Ascending aorta (tissue), 2 donors: ENCODE measurements around the gene ZBTB5. TPM values are rescaled to one million over a fixed set of nuclear protein-coding genes. Genes with fewer than 3 reads are reported as not detected.

ENCODE experiments used
- DNase-seq, 2 donors: peaks; one replicate each; pipeline ENCODE4 v3.0.0-alpha.2; 2019; ENCODE audit warnings: low spot score in 2 of 2
- H3K27ac ChIP-seq, 2 donors: fragments of 200-600 bp; sonication (generic); one replicate each; pipeline ENCODE4 v1.5.1; 2016 to 2017; ENCODE audit warnings: mild to moderate bottlenecking in 1 of 2
- H3K27me3 ChIP-seq: fragments of 200-600 bp; sonication (generic); one replicate; pipeline ENCODE4 v1.5.1; 2017
- H3K36me3 ChIP-seq, 2 donors: fragments of 200-600 bp; sonication (generic); one replicate each; pipeline ENCODE4 v1.5.1; 2016
- H3K4me1 ChIP-seq, 2 donors: fragments of 200-600 bp; sonication (generic); one replicate each; pipeline ENCODE4 v1.5.1; 2016 to 2017; ENCODE audit warnings: mild to moderate bottlenecking in 1 of 2
- H3K4me3 ChIP-seq, 2 donors: fragments of 200-600 bp; sonication (generic); one replicate each; pipeline ENCODE4 v1.5.1; 2016 to 2017; ENCODE audit warnings: mild to moderate bottlenecking in 1 of 2
- H3K9me3 ChIP-seq, 2 donors: fragments of 200-600 bp; sonication (generic); one replicate each; pipeline ENCODE4 v1.5.1; 2016
- CTCF ChIP-seq, 3 experiments: fragments of 200-600 bp in 2 of 3; fragments of 450-650 bp in 1 of 3; sonication (generic) in 2 of 3; IDR thresholded peaks; one replicate each; pipeline ENCODE4 v1.5.1; 2016 to 2019; ENCODE audit warnings: antibody characterized with exemption in 3 of 3, mild to moderate bottlenecking in 1 of 3, moderate library complexity in 1 of 3
- intact Hi-C: fragments of 100-400 bp; cut with DNase I; formaldehyde crosslinking; loops from one replicate; pipeline ENCODE4 v1.15.1; 2023
- total RNA-seq: library from RNA; depleted of rRNA; stranded (reverse); fragments of >200 nt; gene quantifications from one replicate; pipeline ENCODE4 v1.1.0, GENCODE V29; 2016

ZBTB5 gene
- total RNA-seq, 1 donor from 2014 or later, result 3.4 TPM

GRCh38 chr9:37445832-37446231 lies 19.4 kb downstream of the ZBTB5 start:
- no peaks in the 10 kb centered on the region for H3K9me3 ChIP-seq
- H3K4me3 ChIP-seq, result no peak overlapping the region
- H3K27ac ChIP-seq, result no peak overlapping the region
- intact Hi-C loops, result no loop called here
- no peak for DNase-seq
- H3K27me3 ChIP-seq, result no peaks in the 10 kb centered on the region
- H3K4me1 ChIP-seq, result no peaks in the 10 kb centered on the region
- no peak for TF ChIP-seq CTCF (IDR thresholded peaks at IDR 0.05)
- H3K36me3 ChIP-seq, result peaks cover 16 to 25% of the 10 kb centered on the region in 2 donors

GRCh38 chr9:37444890-37445289 lies 20.4 kb downstream of the ZBTB5 start:
- Histone ChIP-seq H3K36me3 (peaks cover 18 to 35% of the 10 kb centered on the region in 2 donors), H3K4me1 (no peaks in the 10 kb centered on the region), H3K9me3 (no peaks in the 10 kb centered on the region), H3K27ac (no peak overlapping the region), H3K27me3 (no peaks in the 10 kb centered on the region), H3K4me3 (no peak overlapping the region)
- intact Hi-C loops, result no loop called here
- TF ChIP-seq CTCF (IDR thresholded peaks at IDR 0.05), result no peak
- no peak for DNase-seq

GRCh38 chr9:37443566-37443965 lies 21.7 kb downstream of the ZBTB5 start:
- DNase-seq, result no peak
- peaks cover 25 to 43% of the 10 kb centered on the region in 2 donors for H3K36me3 ChIP-seq
- no peaks in the 10 kb centered on the region for H3K4me1 ChIP-seq
- no peaks in the 10 kb centered on the region for H3K9me3 ChIP-seq
- intact Hi-C loops, result no loop called here
- H3K27ac ChIP-seq, result no peak overlapping the region
- H3K27me3 ChIP-seq, result no peaks in the 10 kb centered on the region
- no peak for TF ChIP-seq CTCF (IDR thresholded peaks at IDR 0.05)
- H3K4me3 ChIP-seq, result no peak overlapping the region

GRCh38 chr9:37442556-37442955 lies 22.7 kb downstream of the ZBTB5 start:
- Histone ChIP-seq H3K4me3 (no peak overlapping the region), H3K36me3 (peaks cover 34 to 53% of the 10 kb centered on the region in 2 donors), H3K27ac (no peak overlapping the region), H3K9me3 (no peaks in the 10 kb centered on the region), H3K27me3 (no peaks in the 10 kb centered on the region), H3K4me1 (no peaks in the 10 kb centered on the region)
- no peak for TF ChIP-seq CTCF (IDR thresholded peaks at IDR 0.05)
- no peak for DNase-seq
- intact Hi-C loops, result no loop called here

- Histone ChIP-seq H3K27ac (no peak overlapping the region), H3K9me3 (no peaks in the 10 kb centered on the region), H3K36me3 (peaks cover 40 to 60% of the 10 kb centered on the region in 2 donors), H3K4me1 (no peaks in the 10 kb centered on the region), H3K4me3 (no peak overlapping the region), H3K27me3 (no peaks in the 10 kb centered on the region)
- DNase-seq, result no peak
- no peak for TF ChIP-seq CTCF (IDR thresholded peaks at IDR 0.05)
- intact Hi-C loops, result no loop called here
Measured at GRCh38 chr9:37441776-37442370, 23.4 kb downstream of the ZBTB5 start.

- H3K27me3 ChIP-seq, result no peaks in the 10 kb centered on the region
- H3K9me3 ChIP-seq, result no peaks in the 10 kb centered on the region
- no peak for TF ChIP-seq CTCF (IDR thresholded peaks at IDR 0.05)
- H3K36me3 ChIP-seq, result peaks cover 56 to 81% of the 10 kb centered on the region in 2 donors
- no peak overlapping the region for H3K4me3 ChIP-seq
- H3K27ac ChIP-seq, result no peak overlapping the region
- intact Hi-C loops, result no loop called here
- no peak for DNase-seq
- no peaks in the 10 kb centered on the region for H3K4me1 ChIP-seq
Measured at GRCh38 chr9:37438359-37438758, 26.9 kb downstream of the ZBTB5 start.
